ENCODE measurements around the gene CXCL8.
A peak's percentile ranks its signal among the peaks of the same experiment; 100 is the strongest.

Gene CXCL8

GRCh38 chr4:73715659-73716058, 24.7 kb upstream of the CXCL8 start:
- no peak for DNase-seq
- intact Hi-C loops (cut with DNase I) = no loop called here

- intact Hi-C loops (cut with DNase I) = no loop called here
- no peak for DNase-seq
These were observed 21.7 kb upstream of the CXCL8 start for GRCh38 chr4:73718375-73719373.

- intact Hi-C loops (cut with DNase I) = no loop called here
These were observed 18.9 kb upstream of the CXCL8 start for GRCh38 chr4:73721435-73721834.

DNA sequence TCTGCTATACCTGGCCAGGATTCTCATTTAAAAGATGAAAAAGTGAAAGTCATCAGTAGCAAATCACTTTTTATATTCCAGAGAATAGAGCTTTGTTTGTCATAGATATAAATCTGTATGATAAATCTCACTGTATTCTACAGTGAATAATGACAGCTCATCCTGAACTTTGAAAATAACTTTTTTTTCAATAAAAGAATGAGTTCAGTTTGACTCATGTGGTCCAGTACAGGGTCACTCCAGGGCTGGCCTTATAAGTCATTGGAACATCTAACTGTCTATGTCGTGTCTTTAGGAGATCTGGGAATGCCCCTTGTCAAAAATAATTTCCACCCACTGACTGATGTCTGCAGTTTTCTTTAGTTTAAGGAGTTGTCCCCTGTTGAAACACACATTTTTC, 18.5 kb upstream of the CXCL8 start:
- intact Hi-C loops (cut with DNase I) = no loop called here
- DNase-seq = no peak

More at GRCh38 chr4:73721435-73721834, 18.9 kb upstream of the CXCL8 start:
- DNase-seq = no peak

- intact Hi-C loops (cut with DNase I) = no loop called here
- no peak for DNase-seq
These were observed 17.3 kb upstream of the CXCL8 start for GRCh38 chr4:73723023-73723422.

- no peak for DNase-seq
- intact Hi-C loops (cut with DNase I) = no loop called here
These were observed 16.4 kb upstream of the CXCL8 start for GRCh38 chr4:73723928-73724327.

GRCh38 chr4:73725510-73725909, 14.9 kb upstream of the CXCL8 start:
- intact Hi-C loops (cut with DNase I) = no loop called here
- DNase-seq = no peak

- intact Hi-C loops (cut with DNase I) = no loop called here
- DNase-seq = no peak
These were observed 14.4 kb upstream of the CXCL8 start for GRCh38 chr4:73725985-73726384.

- intact Hi-C loops (cut with DNase I) = no loop called here
- peak in 1 of 10 donors; percentile 76 for DNase-seq
These were observed 12.7 kb upstream of the CXCL8 start for GRCh38 chr4:73727685-73728084.

DNA sequence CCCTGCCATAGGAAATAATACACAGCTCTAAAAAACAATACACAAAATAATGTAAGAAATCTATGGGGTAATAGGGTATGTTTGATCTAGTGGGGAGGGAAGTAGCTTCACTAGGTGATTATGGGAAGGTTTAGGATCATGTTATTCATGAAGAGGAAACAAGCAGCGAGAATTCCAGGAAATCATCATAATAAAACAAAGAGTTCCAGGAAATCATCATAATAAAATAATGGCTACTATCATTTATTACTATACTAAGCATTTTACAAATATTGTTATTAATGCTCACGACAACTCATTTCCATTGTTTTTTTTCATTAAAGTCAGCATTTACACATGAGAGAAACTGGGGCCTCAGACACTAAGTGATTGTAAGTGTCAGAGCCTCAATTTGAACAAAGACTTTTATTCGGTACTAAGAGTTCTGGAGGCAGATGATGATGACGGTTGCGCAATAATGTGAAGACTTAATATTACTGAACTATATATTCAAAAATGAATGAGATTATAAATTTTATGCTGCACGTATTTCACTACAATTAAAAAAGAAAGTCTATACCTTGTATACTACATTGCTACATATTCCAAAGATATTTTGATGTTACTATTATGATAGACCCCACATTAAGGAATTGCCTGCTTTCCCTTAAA, 12.2 kb upstream of the CXCL8 start:
- intact Hi-C loops (cut with DNase I) = no loop called here

GRCh38 chr4:73729534-73730165, 10.7 kb upstream of the CXCL8 start:
- peak; percentile 29 to 90 (median 53) for DNase-seq
- intact Hi-C loops (cut with DNase I) = loop anchor here (2.0 to 10.0 kb wide), 2 partner anchors 195 to 405 kb away; no protein-coding TSS in a partner anchor

More for the DNA sequence above, 12.2 kb upstream of the CXCL8 start:
- no peak for DNase-seq

- intact Hi-C loops (cut with DNase I) = loop anchor here (2.0 to 10.0 kb wide), 2 partner anchors 195 to 405 kb away; no protein-coding TSS in a partner anchor
- no peak for DNase-seq
These were observed 10.1 kb upstream of the CXCL8 start for GRCh38 chr4:73730292-73730691.

- intact Hi-C loops (cut with DNase I) = loop anchor here (2.0 to 10.0 kb wide), 2 partner anchors 194 to 404 kb away; no protein-coding TSS in a partner anchor
- no peak for DNase-seq
These were observed 9.5 kb upstream of the CXCL8 start for GRCh38 chr4:73730867-73731266.

GRCh38 chr4:73731968-73732610, 8.3 kb upstream of the CXCL8 start:
- intact Hi-C loops (cut with DNase I) = loop anchor here (2.0 to 10.0 kb wide), 2 partner anchors 193 to 403 kb away; no protein-coding TSS in a partner anchor
- peak in 1 of 10 donors; percentile 41 for DNase-seq

DNA sequence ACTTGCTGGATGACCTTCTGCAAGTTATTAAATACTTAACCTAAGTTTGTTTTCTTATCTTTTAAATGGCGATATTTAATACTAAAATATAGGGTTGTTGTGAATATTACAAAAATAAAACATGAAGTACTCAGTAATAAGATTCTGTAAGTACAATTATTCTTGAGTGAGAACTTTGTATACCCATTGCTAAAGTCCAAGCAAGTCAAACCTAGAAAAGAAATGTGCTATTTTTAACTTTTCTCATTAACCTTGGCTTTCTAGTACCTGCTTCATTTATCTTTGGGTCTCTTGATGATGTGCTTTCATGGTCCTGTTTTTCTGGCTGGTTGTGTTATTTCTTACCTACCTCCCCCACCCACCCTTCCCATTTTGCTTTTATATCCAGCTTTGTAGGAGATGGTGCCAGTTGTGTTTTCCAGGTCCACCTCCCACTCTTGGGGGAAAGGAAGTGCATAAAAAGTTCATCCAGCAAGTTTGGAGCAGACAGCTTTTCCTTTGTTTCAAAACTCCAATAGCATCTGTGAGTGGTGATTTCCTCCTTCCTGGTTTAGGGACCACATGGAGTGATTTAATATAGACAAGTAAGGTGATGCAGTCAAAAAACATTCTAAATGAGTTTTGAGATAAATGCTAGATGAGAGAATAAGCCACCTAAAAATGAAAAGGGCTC, 7.5 kb upstream of the CXCL8 start:
- DNase-seq = no peak
- intact Hi-C loops (cut with DNase I) = loop anchor here (10.0 kb wide), 1 partner anchor 192 kb away; no protein-coding TSS in a partner anchor

DNA sequence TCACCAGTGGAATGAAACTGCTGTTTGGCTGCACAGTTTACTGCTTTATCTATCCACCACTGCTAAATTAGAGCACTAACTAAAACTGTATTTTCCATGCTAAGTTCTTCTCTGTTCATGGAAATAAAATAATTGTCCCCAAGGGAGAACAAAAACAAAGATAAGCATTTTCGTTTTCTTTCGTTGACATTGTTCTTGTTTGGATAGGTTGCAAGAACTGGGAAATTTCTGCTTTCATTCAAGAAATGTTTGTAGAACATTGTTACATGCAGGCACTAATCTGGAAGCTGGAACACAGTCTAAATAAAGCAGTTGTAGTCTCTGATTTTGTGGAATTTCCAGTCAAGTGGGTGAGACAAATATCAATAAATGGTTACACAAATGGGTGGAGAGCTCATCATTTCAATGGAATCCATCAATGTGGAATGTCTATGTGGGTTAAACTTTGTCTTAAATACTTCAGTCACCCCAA, 5.8 kb upstream of the CXCL8 start:
- DNase-seq = no peak
- intact Hi-C loops (cut with DNase I) = loop anchor here (10.0 kb wide), 1 partner anchor 190 kb away; no protein-coding TSS in a partner anchor

GRCh38 chr4:73735231-73735630, 5.1 kb upstream of the CXCL8 start:
- intact Hi-C loops (cut with DNase I) = loop anchor here (10.0 kb wide), 1 partner anchor 190 kb away; no protein-coding TSS in a partner anchor
- no peak for DNase-seq

- DNase-seq = no peak
- intact Hi-C loops (cut with DNase I) = no loop called here
These were observed 821 bp downstream of the CXCL8 start for GRCh38 chr4:73741031-73741749.
